ENCODE measurements around the gene DYSF.
"Not testable (repeated sequence)": the region's sequence is repeated elsewhere in the genome, so short reads cannot be mapped to it uniquely, and the experiment has no call there.

DYSF gene

GRCh38 chr2:71486881-71487640, 33.7 kb downstream of the DYSF start:
- DNase-seq: no peak
- in situ Hi-C loops (cut with HindIII; ENCODE audit: low pct_ligation_motif_present, low pct_unique_long_range_greater_than_20kb, low sequenced_read_pairs): no loop called here

GRCh38 chr2:71491551-71491950, 38.2 kb downstream of the DYSF start:
- DNase-seq; in situ Hi-C loops (cut with HindIII; ENCODE audit: low pct_ligation_motif_present, low pct_unique_long_range_greater_than_20kb, low sequenced_read_pairs): not testable (repeated sequence)

DNA sequence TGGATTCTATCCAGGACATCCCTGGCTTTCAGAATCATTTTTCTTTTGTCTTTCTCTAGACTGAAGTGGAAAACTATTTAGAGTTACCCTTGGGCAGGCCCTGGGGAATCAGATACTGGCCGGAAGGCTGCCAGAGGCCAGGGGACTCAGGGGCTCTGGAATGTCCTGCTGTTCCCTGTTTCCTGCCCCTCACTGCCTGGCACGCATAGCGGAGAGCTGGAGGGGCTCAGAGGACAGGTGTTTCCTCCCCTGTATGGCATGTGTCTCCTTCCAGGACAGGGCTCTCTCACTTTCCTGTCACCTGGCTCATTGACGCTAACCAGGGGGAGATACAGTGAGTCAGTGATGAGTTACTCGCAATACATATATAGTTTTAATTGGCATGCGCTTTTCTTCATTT, 38.8 kb downstream of the DYSF start:
- in situ Hi-C loops (cut with HindIII; ENCODE audit: low pct_ligation_motif_present, low pct_unique_long_range_greater_than_20kb, low sequenced_read_pairs): no loop called here
- DNase-seq: no peak

DNA sequence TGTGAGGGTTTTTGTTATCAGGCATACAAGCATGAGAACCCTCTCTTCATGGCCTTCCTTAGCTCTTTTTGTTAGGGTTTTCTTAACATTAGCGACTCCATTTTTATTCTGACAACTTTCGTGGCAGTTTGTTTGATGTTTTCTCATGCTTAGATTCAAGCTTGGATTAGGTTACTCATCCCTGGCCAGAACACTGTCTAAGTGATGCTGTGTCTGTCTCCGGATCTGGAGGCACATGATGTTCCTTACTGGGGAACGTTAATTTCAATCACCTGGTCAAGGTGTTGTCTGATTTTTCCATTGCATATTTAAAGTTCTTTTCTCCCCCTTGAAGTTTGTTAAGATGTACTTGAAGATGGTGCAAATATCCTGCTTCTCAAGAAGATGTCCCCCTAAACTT, 40.7 kb downstream of the DYSF start:
- in situ Hi-C loops (cut with HindIII; ENCODE audit: low pct_ligation_motif_present, low pct_unique_long_range_greater_than_20kb, low sequenced_read_pairs): no loop called here
- no peak for DNase-seq

DNA sequence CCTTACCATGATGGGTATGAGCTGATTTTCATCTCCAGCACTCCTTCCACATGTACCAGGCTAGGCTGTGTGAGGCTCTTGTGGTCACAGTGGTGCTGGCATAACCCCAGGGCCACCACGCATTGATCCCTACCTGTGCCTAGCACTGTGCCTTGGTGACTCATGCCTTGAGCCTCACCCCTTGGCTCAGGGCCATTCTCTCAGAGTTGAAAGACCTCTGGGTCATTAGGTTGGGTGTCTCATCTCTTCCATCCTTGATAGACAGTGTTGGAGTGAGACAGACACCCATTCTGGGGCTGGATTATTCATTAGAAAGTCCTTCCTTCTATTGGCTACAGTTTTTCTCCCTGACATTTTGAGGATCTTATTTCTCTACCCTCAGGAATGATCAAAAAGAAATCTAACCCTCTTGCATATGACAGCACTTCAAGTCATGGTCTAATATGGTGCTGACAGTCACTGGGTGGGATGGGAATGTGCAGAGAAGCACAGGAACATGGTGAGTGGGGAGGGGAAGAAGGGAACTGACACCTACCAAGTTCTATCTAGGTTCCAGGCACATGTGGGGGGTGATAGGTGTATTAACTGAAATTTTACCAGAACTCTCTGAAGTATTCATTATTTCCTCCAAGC, 41.3 kb downstream of the DYSF start:
- in situ Hi-C loops (cut with HindIII; ENCODE audit: low pct_ligation_motif_present, low pct_unique_long_range_greater_than_20kb, low sequenced_read_pairs): no loop called here
- no peak for DNase-seq

- in situ Hi-C loops (cut with HindIII; ENCODE audit: low pct_ligation_motif_present, low pct_unique_long_range_greater_than_20kb, low sequenced_read_pairs): no loop called here
- DNase-seq: no peak
Observed at GRCh38 chr2:71496156-71496770, 42.9 kb downstream of the DYSF start.

DNA sequence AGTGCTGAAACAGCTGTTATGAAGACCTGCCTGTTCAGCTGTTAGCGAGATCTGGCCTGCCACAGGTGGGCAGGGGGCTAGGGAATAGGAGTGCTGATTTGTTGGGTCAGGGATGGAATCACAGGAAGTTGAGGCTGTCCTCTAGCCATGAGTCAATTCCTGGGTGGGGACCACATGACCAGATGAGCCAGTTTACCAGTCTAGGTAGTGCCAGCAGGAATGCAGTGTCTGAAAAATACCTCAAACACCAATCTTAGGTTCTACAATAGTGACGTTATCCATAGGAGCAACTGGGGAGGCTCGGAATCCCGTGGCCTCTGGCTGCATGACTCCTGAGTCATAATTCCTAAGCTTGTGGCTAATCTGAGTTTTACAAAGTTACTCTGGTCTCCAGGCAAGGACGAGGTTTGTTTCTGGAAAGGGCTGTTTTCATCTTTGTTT, 44.9 kb downstream of the DYSF start:
- in situ Hi-C loops (cut with HindIII; ENCODE audit: low pct_ligation_motif_present, low pct_unique_long_range_greater_than_20kb, low sequenced_read_pairs): no loop called here

GRCh38 chr2:71499691-71500090, 46.3 kb downstream of the DYSF start:
- no peak for DNase-seq
- in situ Hi-C loops (cut with HindIII; ENCODE audit: low pct_ligation_motif_present, low pct_unique_long_range_greater_than_20kb, low sequenced_read_pairs): no loop called here

More for the DNA sequence above, 44.9 kb downstream of the DYSF start:
- DNase-seq: peak; percentile 96

DNA sequence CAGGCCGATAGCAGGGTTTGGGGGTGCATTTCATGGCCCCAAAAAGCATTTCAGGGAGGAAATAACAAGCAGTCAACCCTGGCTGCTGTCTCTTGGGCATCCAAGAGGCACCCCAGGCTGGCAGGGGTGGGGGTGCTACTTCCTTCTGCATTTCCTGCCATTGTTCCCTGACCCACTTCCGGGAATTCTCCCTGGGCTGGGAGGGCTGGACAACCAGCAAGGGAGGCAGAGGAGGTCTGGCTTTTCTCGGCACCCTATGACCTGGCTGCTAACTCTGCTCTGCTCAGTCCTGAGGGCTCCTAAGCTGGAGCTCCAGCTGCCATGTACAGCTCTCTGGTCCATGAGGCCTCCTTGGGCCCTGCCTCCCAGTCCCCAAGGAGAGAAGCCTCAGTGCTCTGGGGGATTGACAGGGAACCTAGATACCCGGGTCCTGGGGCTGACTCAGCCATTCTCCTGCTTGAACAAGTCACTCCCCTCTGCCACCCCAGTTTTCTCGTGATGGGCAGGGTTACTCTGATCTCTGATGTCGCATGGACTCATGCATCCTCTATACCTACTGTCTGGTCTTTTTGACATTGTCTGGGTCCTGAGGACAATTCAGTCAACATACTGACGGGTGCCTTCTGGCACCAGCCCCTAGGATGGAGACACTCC, 47.2 kb downstream of the DYSF start:
- DNase-seq: no peak
- in situ Hi-C loops (cut with HindIII; ENCODE audit: low pct_ligation_motif_present, low pct_unique_long_range_greater_than_20kb, low sequenced_read_pairs): no loop called here

- DNase-seq: no peak
- in situ Hi-C loops (cut with HindIII; ENCODE audit: low pct_ligation_motif_present, low pct_unique_long_range_greater_than_20kb, low sequenced_read_pairs): no loop called here
Observed at GRCh38 chr2:71502941-71503738, 49.8 kb downstream of the DYSF start.

GRCh38 chr2:71503837-71504236, 50.5 kb downstream of the DYSF start:
- no peak for DNase-seq
- in situ Hi-C loops (cut with HindIII; ENCODE audit: low pct_ligation_motif_present, low pct_unique_long_range_greater_than_20kb, low sequenced_read_pairs): no loop called here

DNA sequence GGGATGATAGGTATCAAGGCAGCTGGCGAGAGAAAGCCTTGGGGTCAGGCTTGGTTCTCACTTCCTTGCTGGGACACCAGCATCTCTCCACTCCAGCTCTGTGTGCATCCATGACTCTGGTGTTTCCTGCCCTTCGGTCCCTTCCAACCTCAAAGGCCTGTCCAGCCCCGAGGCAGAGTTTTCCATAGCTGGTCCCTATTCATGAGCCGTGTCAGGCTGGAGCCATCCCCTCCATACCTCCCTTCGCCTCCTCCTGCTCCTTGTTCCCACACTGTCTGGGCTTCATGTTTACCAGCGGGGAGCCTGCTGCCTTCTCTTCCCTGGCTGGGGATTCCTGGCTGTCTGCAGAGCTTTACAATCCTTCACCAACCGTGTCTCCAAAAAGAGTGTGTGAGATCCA, 51.2 kb downstream of the DYSF start:
- DNase-seq: no peak
- in situ Hi-C loops (cut with HindIII; ENCODE audit: low pct_ligation_motif_present, low pct_unique_long_range_greater_than_20kb, low sequenced_read_pairs): no loop called here

GRCh38 chr2:71505086-71505769, 51.9 kb downstream of the DYSF start:
- DNase-seq: no peak
- in situ Hi-C loops (cut with HindIII; ENCODE audit: low pct_ligation_motif_present, low pct_unique_long_range_greater_than_20kb, low sequenced_read_pairs): no loop called here

DNA sequence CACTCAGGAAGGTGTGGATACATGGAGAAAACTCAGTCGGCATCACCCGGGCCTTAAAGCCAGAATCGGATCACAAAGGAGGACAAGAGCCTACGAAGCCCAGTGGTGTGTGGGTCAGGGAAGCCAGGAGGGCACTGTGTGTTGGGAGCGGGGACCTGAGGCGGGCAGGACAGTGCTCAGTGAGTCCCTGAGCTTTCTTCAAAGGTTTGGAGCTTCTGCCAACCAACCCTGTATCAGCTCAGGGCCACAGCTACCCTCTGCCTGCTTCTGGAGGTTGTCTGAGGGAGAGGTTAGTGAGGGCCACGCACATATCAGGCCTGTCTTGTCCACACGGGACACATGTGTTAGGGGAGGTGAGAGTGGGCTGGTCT, 52.4 kb downstream of the DYSF start:
- DNase-seq: no peak
- in situ Hi-C loops (cut with HindIII; ENCODE audit: low pct_ligation_motif_present, low pct_unique_long_range_greater_than_20kb, low sequenced_read_pairs): no loop called here

- no peak for DNase-seq
- in situ Hi-C loops (cut with HindIII; ENCODE audit: low pct_ligation_motif_present, low pct_unique_long_range_greater_than_20kb, low sequenced_read_pairs): no loop called here
Observed at GRCh38 chr2:71506222-71507153, 53.1 kb downstream of the DYSF start.

- DNase-seq: no peak
- in situ Hi-C loops (cut with HindIII; ENCODE audit: low pct_ligation_motif_present, low pct_unique_long_range_greater_than_20kb, low sequenced_read_pairs): no loop called here
Observed at GRCh38 chr2:71507476-71507875, 54.1 kb downstream of the DYSF start.

GRCh38 chr2:71510196-71510807, 56.9 kb downstream of the DYSF start:
- DNase-seq: peak; percentile 67

More at GRCh38 chr2:71510196-71510807, 56.9 kb downstream of the DYSF start:
- in situ Hi-C loops (cut with HindIII; ENCODE audit: low pct_ligation_motif_present, low pct_unique_long_range_greater_than_20kb, low sequenced_read_pairs): loop anchor here (10.0 kb wide), 1 partner anchor 56 kb away; the partner anchor contains the start of gene DYSF
